ENCODE results near the gene CTNNA3.

- TF ChIP-seq POLR2A (IDR thresholded peaks at IDR 0.05) (no peak), CTCF (IDR thresholded peaks at IDR 0.05) (no peak), POLR2AphosphoS5 (IDR thresholded peaks at IDR 0.05) (no peak), EP300 (IDR thresholded peaks at IDR 0.05; ENCODE audit: low read depth) (no peak)
These were observed 1131.7 kb downstream of the CTNNA3 start for GRCh38 chr10:66564287-66564686.
